T-helper 17 cell (primary cell): ENCODE results near the gene MEPCE. TPM values are rescaled to one million over a fixed set of nuclear protein-coding genes. Genes with fewer than 3 reads are reported as not detected.
"Not testable (repeated sequence)": the region's sequence is repeated elsewhere in the genome, so short reads cannot be mapped to it uniquely, and the experiment has no call there.

Source experiments
- ATAC-seq: fragments of 150-1000 bp; cut with Tn5 transposase; 2 replicates; pipeline ENCODE4 v1.10.0; 2021; ENCODE audit warnings: mild to moderate bottlenecking, moderate library complexity
- DNase-seq, 3 donors: peaks; one replicate each; pipeline versions ENCODE4 v3.0.0 to v3.0.0-alpha.2; 2020 to 2021
- H3K9me3 ChIP-seq: one replicate; pipeline ENCODE4 v1.7.0; 2013; ENCODE audit warnings: low read length, mild to moderate bottlenecking; ENCODE audit not compliant: control insufficient read depth, poor library complexity, severe bottlenecking
- H3K27ac Mint-ChIP-seq: one replicate; pipeline ENCODE4 v1.8.0; 2022; ENCODE audit warnings: mild to moderate bottlenecking, moderate library complexity, mixed read lengths
- H3K27me3 Mint-ChIP-seq: one replicate; pipeline ENCODE4 v1.8.0; 2022; ENCODE audit warnings: mixed read lengths
- H3K36me3 Mint-ChIP-seq: one replicate; pipeline ENCODE4 v1.8.0; 2022; ENCODE audit warnings: low read depth, mixed read lengths
- H3K4me1 Mint-ChIP-seq: one replicate; pipeline ENCODE4 v1.8.0; 2022; ENCODE audit warnings: mild to moderate bottlenecking, mixed read lengths
- H3K4me3 Mint-ChIP-seq: one replicate; pipeline ENCODE4 v1.8.0; 2022; ENCODE audit warnings: mild to moderate bottlenecking, moderate library complexity, mixed read lengths
- total RNA-seq, 4 donors: library from RNA in 2 of 4; stranded (reverse) in 2 of 4; gene quantifications; one replicate each; pipeline ENCODE4 v1.2.3 and lab custom pipeline; 2022 to 2026

MEPCE gene
- total RNA-seq, 2 donors from 2014 or later: 66.1 to 66.8 TPM

- ATAC-seq (peak; percentile 40), DNase-seq (no peak)
- Mint-ChIP-seq H3K27ac (peak overlapping the region; percentile 79), H3K27me3 (no peaks in the 10 kb centered on the region), H3K4me1 (peaks cover 8% of the 10 kb centered on the region), H3K36me3 (no peaks in the 10 kb centered on the region), H3K4me3 (no peak overlapping the region)
- H3K9me3 ChIP-seq: no peaks in the 10 kb centered on the region
These were observed 15.0 kb downstream of the MEPCE start for GRCh38 chr7:100444311-100445278.

GRCh38 chr7:100446040-100446439 lies 16.4 kb downstream of the MEPCE start:
- ATAC-seq: no peak
- H3K4me3 Mint-ChIP-seq: no peak overlapping the region
- no peak for DNase-seq
- H3K27ac Mint-ChIP-seq: no peak overlapping the region
- H3K36me3 Mint-ChIP-seq: no peaks in the 10 kb centered on the region
- H3K9me3 ChIP-seq: no peaks in the 10 kb centered on the region
- no peaks in the 10 kb centered on the region for H3K27me3 Mint-ChIP-seq
- H3K4me1 Mint-ChIP-seq: peaks cover 12% of the 10 kb centered on the region

- DNase-seq, H3K4me3 Mint-ChIP-seq, H3K27me3 Mint-ChIP-seq, H3K27ac Mint-ChIP-seq, H3K9me3 ChIP-seq, H3K36me3 Mint-ChIP-seq, ATAC-seq: not testable (repeated sequence)
- H3K4me1 Mint-ChIP-seq: peaks cover 12% of the 10 kb centered on the region
These were observed 17.7 kb downstream of the MEPCE start for GRCh38 chr7:100447363-100447762.

GRCh38 chr7:100449190-100449795 lies 19.7 kb downstream of the MEPCE start:
- Mint-ChIP-seq H3K36me3 (no peaks in the 10 kb centered on the region), H3K27ac (no peak overlapping the region), H3K4me3 (no peak overlapping the region), H3K27me3 (no peaks in the 10 kb centered on the region), H3K4me1 (peaks cover 11% of the 10 kb centered on the region)
- ATAC-seq: no peak
- H3K9me3 ChIP-seq: no peaks in the 10 kb centered on the region
- no peak for DNase-seq

GRCh38 chr7:100452513-100452912 lies 22.9 kb downstream of the MEPCE start:
- DNase-seq (no peak), ATAC-seq (no peak)
- no peak overlapping the region for H3K4me3 Mint-ChIP-seq

GRCh38 chr7:100453854-100454253 lies 24.2 kb downstream of the MEPCE start:
- not testable (repeated sequence) for H3K9me3 ChIP-seq, H3K36me3 Mint-ChIP-seq, H3K27ac Mint-ChIP-seq, H3K27me3 Mint-ChIP-seq, ATAC-seq, DNase-seq, H3K4me3 Mint-ChIP-seq
- H3K4me1 Mint-ChIP-seq: peaks cover 12% of the 10 kb centered on the region

More at GRCh38 chr7:100452513-100452912, 22.9 kb downstream of the MEPCE start:
- no peaks in the 10 kb centered on the region for H3K9me3 ChIP-seq
- H3K27ac Mint-ChIP-seq: no peak overlapping the region
- H3K27me3 Mint-ChIP-seq: no peaks in the 10 kb centered on the region
- H3K36me3 Mint-ChIP-seq: no peaks in the 10 kb centered on the region
- H3K4me1 Mint-ChIP-seq: peaks cover 11% of the 10 kb centered on the region

- H3K4me1 Mint-ChIP-seq: peaks cover 12% of the 10 kb centered on the region
- DNase-seq (no peak), ATAC-seq (no peak)
- peak overlapping the region; percentile 67 for H3K27ac Mint-ChIP-seq
- no peak overlapping the region for H3K4me3 Mint-ChIP-seq
- no peaks in the 10 kb centered on the region for H3K36me3 Mint-ChIP-seq
- no peaks in the 10 kb centered on the region for H3K27me3 Mint-ChIP-seq
- H3K9me3 ChIP-seq: no peaks in the 10 kb centered on the region
These were observed 25.6 kb downstream of the MEPCE start for GRCh38 chr7:100455206-100455605.

GRCh38 chr7:100456562-100456961 lies 26.9 kb downstream of the MEPCE start:
- Mint-ChIP-seq H3K4me3 (no peak overlapping the region), H3K27me3 (no peaks in the 10 kb centered on the region), H3K4me1 (peaks cover 8% of the 10 kb centered on the region), H3K36me3 (no peaks in the 10 kb centered on the region), H3K27ac (no peak overlapping the region)
- H3K9me3 ChIP-seq: no peaks in the 10 kb centered on the region
- no peak for DNase-seq
- ATAC-seq: no peak

- Mint-ChIP-seq H3K27ac (no peak overlapping the region), H3K36me3 (no peaks in the 10 kb centered on the region), H3K27me3 (no peaks in the 10 kb centered on the region), H3K4me1 (peaks cover 8% of the 10 kb centered on the region), H3K4me3 (no peak overlapping the region)
- H3K9me3 ChIP-seq: no peaks in the 10 kb centered on the region
- DNase-seq (no peak), ATAC-seq (no peak)
These were observed 27.4 kb downstream of the MEPCE start for GRCh38 chr7:100457033-100457432.

- peaks cover 2% of the 10 kb centered on the region for H3K4me1 Mint-ChIP-seq
- DNase-seq: no peak
- no peaks in the 10 kb centered on the region for H3K9me3 ChIP-seq
- H3K4me3 Mint-ChIP-seq: no peak within 1 kb of the TSS
- H3K27me3 Mint-ChIP-seq: no peaks in the 10 kb centered on the region
- peak within 1 kb of the TSS; percentile 84 for H3K27ac Mint-ChIP-seq
- no peak for ATAC-seq
- H3K36me3 Mint-ChIP-seq: no peaks in the 10 kb centered on the region
These were observed 34.6 kb downstream of the MEPCE start, which contains the start of gene SPACDR for GRCh38 chr7:100464210-100464660. Gene SPACDR, minus strand, starts transcription at chr7:100464260. Its CDS starts 235 bp downstream, at chr7:100464025.

GRCh38 chr7:100464791-100465190 lies 35.2 kb downstream of the MEPCE start:
- Mint-ChIP-seq H3K36me3 (no peaks in the 10 kb centered on the region), H3K4me1 (peaks cover 2% of the 10 kb centered on the region), H3K27ac (peak overlapping the region; percentile 84), H3K27me3 (no peaks in the 10 kb centered on the region), H3K4me3 (no peak overlapping the region)
- no peak for ATAC-seq
- DNase-seq: no peak
- no peaks in the 10 kb centered on the region for H3K9me3 ChIP-seq

- DNase-seq (no peak), ATAC-seq (no peak)
- H3K9me3 ChIP-seq: no peaks in the 10 kb centered on the region
- Mint-ChIP-seq H3K4me1 (peaks cover 4% of the 10 kb centered on the region), H3K27me3 (no peaks in the 10 kb centered on the region), H3K4me3 (no peak overlapping the region), H3K27ac (peak overlapping the region; percentile 84), H3K36me3 (no peaks in the 10 kb centered on the region)
These were observed 35.7 kb downstream of the MEPCE start for GRCh38 chr7:100465299-100465698.

GRCh38 chr7:100465702-100466311 lies 36.2 kb downstream of the MEPCE start:
- no peaks in the 10 kb centered on the region for H3K9me3 ChIP-seq
- no peak for ATAC-seq
- no peak for DNase-seq
- H3K4me3 Mint-ChIP-seq: no peak overlapping the region
- H3K36me3 Mint-ChIP-seq: no peaks in the 10 kb centered on the region
- H3K27me3 Mint-ChIP-seq: no peaks in the 10 kb centered on the region
- H3K27ac Mint-ChIP-seq: peak overlapping the region; percentile 84
- peaks cover 5% of the 10 kb centered on the region for H3K4me1 Mint-ChIP-seq
